ENCODE data around the gene INPP4A.
A peak's percentile ranks its signal among the peaks of the same experiment; 100 is the strongest.

DNA sequence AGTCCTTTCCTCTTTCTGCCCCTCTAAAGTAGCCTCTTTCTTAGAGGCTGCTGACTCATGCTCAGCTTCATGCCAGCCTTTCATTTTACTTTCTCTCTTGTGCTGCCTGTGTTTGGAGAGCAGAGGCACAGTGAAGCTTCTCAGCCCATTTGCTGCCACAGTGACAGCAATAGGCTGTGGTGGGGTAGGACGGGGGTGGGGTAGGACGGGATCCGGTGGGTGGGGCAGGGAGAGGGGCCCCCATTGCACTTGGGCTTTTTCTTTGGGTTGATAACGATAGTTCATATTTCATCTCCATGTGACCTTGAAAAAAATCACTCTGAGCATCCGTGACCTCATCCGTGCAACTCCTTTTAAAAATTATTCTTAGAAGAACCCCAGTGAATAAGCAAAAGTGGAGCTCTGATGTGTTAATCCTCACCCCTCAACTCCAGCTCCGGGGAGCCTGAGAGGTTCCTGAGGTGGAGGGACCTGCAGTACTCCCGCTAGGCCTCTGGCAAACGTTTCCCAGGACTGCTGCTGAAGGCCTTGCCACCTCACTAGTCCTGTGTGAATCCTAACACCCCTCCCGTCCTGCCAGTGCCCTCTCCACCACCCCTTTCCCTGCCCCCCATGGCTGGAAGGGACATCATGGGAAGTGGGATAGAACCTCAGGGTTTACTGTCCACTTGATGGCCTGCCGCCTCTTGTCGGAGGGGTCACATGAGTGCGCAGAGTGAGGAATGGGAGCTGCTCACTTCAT lies 70.8 kb downstream of the INPP4A start:
- TF ChIP-seq KLF9 (tag by site-specific recombination; IDR thresholded peaks at IDR 0.05; ENCODE audit: low read depth) (no peak), PRDM1 (tag by site-specific recombination; IDR thresholded peaks at IDR 0.05) (0 out of 2 replicates have a peak, but pooled peaks have one; percentile 17), ZNF561 (tag by site-specific recombination; IDR thresholded peaks at IDR 0.05; ENCODE audit: borderline replicate concordance) (no peak)

All from HEK293 (cell line).